ENCODE data around the gene PRKCE.

- TF ChIP-seq CTCF (IDR thresholded peaks at IDR 0.05): peak in 2 of 12 donors; percentile 7 to 13
- TF ChIP-seq POLR2A (IDR thresholded peaks at IDR 0.05): no peak
Observed at GRCh38 chr2:46184794-46185583, 533.5 kb downstream of the PRKCE start.
